Gastrocnemius medialis (tissue), 4 donors: ENCODE measurements around the gene TRIM7.

Source experiments
- CTCF ChIP-seq, 5 experiments: fragments of 450-650 bp in 3 of 5; fragments of 200-600 bp in 2 of 5; sonication (generic) in 2 of 5; IDR thresholded peaks in 4 of 5; conservative IDR thresholded peaks in 1 of 5; 1 replicate in 4 of 5; 2 replicates in 1 of 5; pipeline ENCODE4 v1.5.1; 2016 to 2019; ENCODE audit warnings: antibody characterized with exemption in 5 of 5, mild to moderate bottlenecking in 3 of 5, moderate library complexity in 3 of 5
- POLR2A ChIP-seq, 2 donors: fragments of 450-650 bp; IDR thresholded peaks; one replicate each; pipeline ENCODE4 v1.6.1; 2017; ENCODE audit warnings: antibody characterized with exemption in 2 of 2, mild to moderate bottlenecking in 2 of 2, moderate library complexity in 2 of 2

GRCh38 chr5:181239062-181239663 lies 34.2 kb upstream of the TRIM7 start:
- TF ChIP-seq CTCF (IDR thresholded peaks at IDR 0.05 in 4 of 5, conservative IDR thresholded peaks at IDR 0.05 in 1 of 5) (no peak), POLR2A (IDR thresholded peaks at IDR 0.05) (no peak)
